GM12878 (cell line): ENCODE results near the gene CLCNKB. TPM values are rescaled to one million over a fixed set of nuclear protein-coding genes. Genes with fewer than 3 reads are reported as not detected.

Source experiments
- ATAC-seq: fragments of 200-7000 bp; cut with Tn5 transposase; 3 replicates; pipeline ENCODE4 v1.9.1; 2020; ENCODE audit warnings: mild to moderate bottlenecking, moderate library complexity
- BruUV-seq: library from RNA; stranded (reverse); fragments of 400-500 nt; replicated peaks from 2 replicates; lab custom pipeline; 2021; lab: Mats Ljungman, UMichigan
- CTCF ChIA-PET: fragments of 300-600 bp; sonication (Branson Sonifier 250); formaldehyde crosslinking; extraction: SDS; loops from one replicate; lab custom pipeline; 2021; ENCODE audit warnings: inconsistent platforms; lab: Yijun Ruan, JAX
- POLR2A ChIA-PET: fragments of 350-600 bp; formaldehyde crosslinking; extraction: SDS; loops from one replicate; lab custom pipeline; 2021; ENCODE audit warnings: inconsistent platforms; lab: Charles Lee
- RAD21 ChIA-PET: fragments of 300-600 bp; sonication (Branson Sonifier 250); formaldehyde crosslinking; loops from one replicate; lab custom pipeline; 2023; ENCODE audit warnings: antibody characterized with exemption; ENCODE audit not compliant: unreplicated experiment; lab: Charles Lee
- SMC1A ChIA-PET: fragments of 300-600 bp; sonication (Branson Sonifier 250); formaldehyde crosslinking; loops from one replicate; lab custom pipeline; 2023; ENCODE audit not compliant: unreplicated experiment, uncharacterized antibody; lab: Charles Lee
- DNase-seq: peaks from one replicate; pipeline ENCODE4 v3.0.0-alpha.2; 2011; ENCODE audit warnings: low read depth, low spot score
- FAIRE-seq: peaks from 3 replicates; lab custom pipeline; 2011; peaks lifted over from hg19 to GRCh38; lab: Jason Lieb, UNC
- H2AFZ ChIP-seq: 2 replicates; pipeline ENCODE4 v1.6.0; 2011; ENCODE audit warnings: low read depth, low read length, control low read depth; ENCODE audit not compliant: control insufficient read depth
- H3K27ac ChIP-seq: 2 replicates; pipeline ENCODE4 v1.5.1; 2011; ENCODE audit warnings: control low read depth; ENCODE audit not compliant: control insufficient read depth, insufficient read depth
- H3K27me3 ChIP-seq, 2 experiments: replicated peaks in 1 of 2; 2 replicates each; pipeline versions ENCODE4 v1.6.0 to v1.6.1; 2011; ENCODE audit warnings: low read length in 1 of 2; ENCODE audit not compliant: control insufficient read depth in 2 of 2, insufficient read depth in 2 of 2
- H3K36me3 ChIP-seq, 2 experiments: 2 replicates each; pipeline ENCODE4 v1.5.1; 2011; ENCODE audit warnings: low read length in 1 of 2; ENCODE audit not compliant: control insufficient read depth in 2 of 2, insufficient read depth in 2 of 2
- H3K4me1 ChIP-seq: 2 replicates; pipeline ENCODE4 v1.6.1; 2011; ENCODE audit warnings: mild to moderate bottlenecking, low read length, moderate library complexity, mixed read lengths; ENCODE audit not compliant: control insufficient read depth, insufficient read depth
- H3K4me2 ChIP-seq: 2 replicates; pipeline ENCODE4 v1.6.0; 2011; ENCODE audit warnings: control low read depth; ENCODE audit not compliant: control insufficient read depth, insufficient read depth
- H3K4me3 ChIP-seq: fragments of 200-600 bp; sonication (generic); 2 replicates; pipeline ENCODE4 v1.5.1; 2016
- H3K79me2 ChIP-seq: 2 replicates; pipeline ENCODE4 v1.6.0; 2011; ENCODE audit warnings: low read length; ENCODE audit not compliant: control insufficient read depth, insufficient read depth
- H3K9ac ChIP-seq: 2 replicates; pipeline ENCODE4 v1.8.0; 2011; ENCODE audit warnings: low read length, control low read depth, mixed read lengths; ENCODE audit not compliant: control insufficient read depth, insufficient read depth
- H3K9me3 ChIP-seq: replicated peaks from 3 replicates; pipeline ENCODE4 v1.5.1; 2011; ENCODE audit warnings: mild to moderate bottlenecking, low read length; ENCODE audit not compliant: control insufficient read depth, insufficient read depth
- H4K20me1 ChIP-seq: 2 replicates; pipeline ENCODE4 v1.6.0; 2011; ENCODE audit not compliant: control insufficient read depth, insufficient read depth
- BRCA1 ChIP-seq: IDR thresholded peaks from 2 replicates; pipeline ENCODE4 v1.6.1; 2011; ENCODE audit warnings: low read depth, low read length, improper control_type of control experiment
- HCFC1 ChIP-seq: fragments of 150-350 bp; IDR thresholded peaks from 2 replicates; pipeline ENCODE4 v1.6.1; 2014; ENCODE audit warnings: low read length
- KLF5 ChIP-seq: fragments of 450-650 bp; IDR thresholded peaks from 2 replicates; pipeline ENCODE4 v1.6.1; 2014; ENCODE audit warnings: mild to moderate bottlenecking; ENCODE audit not compliant: partially characterized antibody
- MEF2A ChIP-seq: IDR thresholded peaks from 2 replicates; pipeline ENCODE4 v1.6.1; 2011; ENCODE audit warnings: low read depth, mild to moderate bottlenecking, low read length, moderate library complexity; ENCODE audit not compliant: insufficient read depth
- MXI1 ChIP-seq: fragments of 150-350 bp; IDR thresholded peaks from 2 replicates; pipeline ENCODE4 v1.6.1; 2011; ENCODE audit warnings: low read depth, mild to moderate bottlenecking, inconsistent platforms, low read length, improper control_type of control experiment
- MYB ChIP-seq: fragments of 150-350 bp; IDR thresholded peaks from 2 replicates; pipeline ENCODE4 v1.6.1; 2014; ENCODE audit warnings: mild to moderate bottlenecking, low read depth, low read length, borderline replicate concordance
- NFIC ChIP-seq: IDR thresholded peaks from 2 replicates; pipeline ENCODE4 v1.6.1; 2012; ENCODE audit warnings: low read depth, mild to moderate bottlenecking, inconsistent platforms, low read length, moderate library complexity
- NR2C1 ChIP-seq: fragments of 450-650 bp; IDR thresholded peaks from 2 replicates; pipeline ENCODE4 v1.6.1; 2017; ENCODE audit warnings: antibody characterized with exemption, mild to moderate bottlenecking, moderate library complexity
- SUZ12 ChIP-seq: fragments of 200-600 bp; sonication (generic); IDR thresholded peaks from one replicate; pipeline ENCODE4 v1.6.1; 2018; ENCODE audit warnings: antibody characterized with exemption, mild to moderate bottlenecking; ENCODE audit not compliant: unreplicated experiment
- TAF1 ChIP-seq: IDR thresholded peaks from 2 replicates; pipeline ENCODE4 v1.6.1; 2011; ENCODE audit warnings: mild to moderate bottlenecking, low read depth, low read length, borderline replicate concordance
- WGBS: methylation state at CpG from one replicate; pipeline ENCODE4 v1.1.6; 2016; ENCODE audit warnings: low lambda C conversion rate; ENCODE audit not compliant: insufficient replicate concordance, insufficient coverage; ENCODE audit errors: missing lambda C conversion rate; 5-methylcytosine and 5-hydroxymethylcytosine counted together
- in situ Hi-C: fragments of 300-500 bp; cut with MboI; formaldehyde crosslinking; loops from 9 replicates; pipeline ENCODE4 v1.14.3; 2018; ENCODE audit warnings: mixed read lengths
- intact Hi-C: fragments of 100-400 bp; cut with micrococcal nuclease; formaldehyde crosslinking; loops from one replicate; pipeline ENCODE4 v1.14.2; 2022; ENCODE audit not compliant: unreplicated experiment
- polyA plus RNA-seq, 11 experiments: library from polyadenylated mRNA; depleted of rRNA in 4 of 11; unstranded in 6 of 11; stranded (reverse) in 5 of 11; fragments of >200 nt; fragmentation: Nextera tagmentation in 4 of 11; fragmentation: Illumina TruSeq in 1 of 11; extraction: Ambion mirVana in 4 of 11; extraction: Trizol in 1 of 11; gene quantifications; 1 replicate in 1 of 11; 2 replicates in 10 of 11; pipeline versions ENCODE4 v1.2.1 to v1.2.3, GENCODE V29; 2011 to 2016; ENCODE audit warnings: inconsistent platforms in 2 of 11, missing spikeins in 2 of 11, low read depth in 1 of 11
- total RNA-seq, 4 experiments: library from RNA; depleted of rRNA in 3 of 4; stranded (reverse); fragments of >200 nt in 3 of 4; fragmentation: Illumina TruSeq in 1 of 4; extraction: Trizol in 1 of 4; gene quantifications; 2 replicates each; pipeline versions ENCODE4 v1.2.1 to v1.2.3, GENCODE V29; 2013 to 2021
- TF ChIP-seq, protein P1 (sequence below): fragments of 450-650 bp; IDR thresholded peaks from 2 replicates; pipeline ENCODE4 v1.6.1; 2016; ENCODE audit warnings: mild to moderate bottlenecking, moderate library complexity, borderline replicate concordance
- TF ChIP-seq, protein P2 (sequence below): fragments of 450-650 bp; IDR thresholded peaks from 2 replicates; pipeline ENCODE4 v1.6.1; 2017; ENCODE audit warnings: low read depth, mild to moderate bottlenecking, moderate library complexity

Gene CLCNKB
- total and polyA plus RNA-seq, 10 of the 15 experiments (the other 5 are each of a cell fraction or from before 2014, with no cell fraction given): 0.05 TPM; not detected in 9

DNA sequence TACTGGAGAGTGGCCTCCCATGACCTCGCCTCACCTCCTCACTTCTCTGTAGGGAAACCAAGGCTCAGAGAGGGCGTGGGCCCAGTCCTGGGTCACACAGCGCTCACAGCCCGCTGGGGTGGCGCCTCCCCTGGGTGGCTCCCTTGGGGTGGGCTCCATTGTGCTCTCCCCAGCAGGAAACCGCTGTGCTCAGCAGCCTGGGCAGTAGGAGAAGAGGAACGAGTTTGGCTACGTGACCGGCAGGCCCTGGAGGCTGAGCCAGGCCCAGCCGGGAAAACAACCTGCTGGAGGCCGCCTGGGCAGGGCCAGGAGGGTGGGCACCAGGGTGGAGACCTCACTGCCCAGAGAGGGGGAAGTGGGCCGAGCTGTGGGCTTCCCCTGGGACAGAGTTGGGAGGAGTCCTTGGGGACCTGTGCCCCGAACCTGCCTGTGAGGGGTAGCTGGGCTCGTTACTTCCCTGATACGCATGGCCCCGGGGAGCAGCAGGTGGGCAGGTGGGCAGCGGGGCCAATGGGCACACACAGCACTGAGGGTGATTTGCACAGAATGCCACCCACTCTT lies 44.8 kb downstream of the CLCNKB start (continued):
- TF ChIP-seq, protein P1, sequence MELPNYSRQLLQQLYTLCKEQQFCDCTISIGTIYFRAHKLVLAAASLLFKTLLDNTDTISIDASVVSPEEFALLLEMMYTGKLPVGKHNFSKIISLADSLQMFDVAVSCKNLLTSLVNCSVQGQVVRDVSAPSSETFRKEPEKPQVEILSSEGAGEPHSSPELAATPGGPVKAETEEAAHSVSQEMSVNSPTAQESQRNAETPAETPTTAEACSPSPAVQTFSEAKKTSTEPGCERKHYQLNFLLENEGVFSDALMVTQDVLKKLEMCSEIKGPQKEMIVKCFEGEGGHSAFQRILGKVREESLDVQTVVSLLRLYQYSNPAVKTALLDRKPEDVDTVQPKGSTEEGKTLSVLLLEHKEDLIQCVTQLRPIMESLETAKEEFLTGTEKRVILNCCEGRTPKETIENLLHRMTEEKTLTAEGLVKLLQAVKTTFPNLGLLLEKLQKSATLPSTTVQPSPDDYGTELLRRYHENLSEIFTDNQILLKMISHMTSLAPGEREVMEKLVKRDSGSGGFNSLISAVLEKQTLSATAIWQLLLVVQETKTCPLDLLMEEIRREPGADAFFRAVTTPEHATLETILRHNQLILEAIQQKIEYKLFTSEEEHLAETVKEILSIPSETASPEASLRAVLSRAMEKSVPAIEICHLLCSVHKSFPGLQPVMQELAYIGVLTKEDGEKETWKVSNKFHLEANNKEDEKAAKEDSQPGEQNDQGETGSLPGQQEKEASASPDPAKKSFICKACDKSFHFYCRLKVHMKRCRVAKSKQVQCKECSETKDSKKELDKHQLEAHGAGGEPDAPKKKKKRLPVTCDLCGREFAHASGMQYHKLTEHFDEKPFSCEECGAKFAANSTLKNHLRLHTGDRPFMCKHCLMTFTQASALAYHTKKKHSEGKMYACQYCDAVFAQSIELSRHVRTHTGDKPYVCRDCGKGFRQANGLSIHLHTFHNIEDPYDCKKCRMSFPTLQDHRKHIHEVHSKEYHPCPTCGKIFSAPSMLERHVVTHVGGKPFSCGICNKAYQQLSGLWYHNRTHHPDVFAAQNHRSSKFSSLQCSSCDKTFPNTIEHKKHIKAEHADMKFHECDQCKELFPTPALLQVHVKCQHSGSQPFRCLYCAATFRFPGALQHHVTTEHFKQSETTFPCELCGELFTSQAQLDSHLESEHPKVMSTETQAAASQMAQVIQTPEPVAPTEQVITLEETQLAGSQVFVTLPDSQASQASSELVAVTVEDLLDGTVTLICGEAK: no peak
- TF ChIP-seq SUZ12: no peak
- TF ChIP-seq, all 136 proteins: peak for 0

DNA sequence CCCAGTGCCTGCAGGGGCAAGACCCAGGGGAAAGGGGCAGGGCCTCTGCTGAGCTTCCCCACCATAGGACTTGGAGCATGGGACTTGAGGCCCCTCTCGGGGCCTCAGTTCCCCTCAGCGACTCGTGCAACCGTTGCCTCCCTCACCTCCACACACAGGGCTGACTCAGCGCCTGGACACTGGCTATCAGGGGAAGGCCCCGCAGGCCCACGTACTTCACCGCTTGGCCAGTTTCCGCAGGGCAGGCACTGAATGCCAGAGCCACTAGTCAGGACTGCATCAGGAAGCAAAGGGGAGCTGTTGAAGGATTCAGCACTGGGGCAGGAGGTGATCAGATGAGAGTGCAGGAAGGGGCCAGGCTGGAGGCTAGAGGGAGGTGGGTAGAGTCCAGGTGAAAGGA lies 45.4 kb downstream of the CLCNKB start:
- TF ChIP-seq NFIC (no peak), MXI1 (no peak), BRCA1 (no peak), NR2C1 (no peak), TAF1 (no peak), MYB (no peak), HCFC1 (no peak), KLF5 (no peak), MEF2A (no peak)
- TF ChIP-seq, protein P2, sequence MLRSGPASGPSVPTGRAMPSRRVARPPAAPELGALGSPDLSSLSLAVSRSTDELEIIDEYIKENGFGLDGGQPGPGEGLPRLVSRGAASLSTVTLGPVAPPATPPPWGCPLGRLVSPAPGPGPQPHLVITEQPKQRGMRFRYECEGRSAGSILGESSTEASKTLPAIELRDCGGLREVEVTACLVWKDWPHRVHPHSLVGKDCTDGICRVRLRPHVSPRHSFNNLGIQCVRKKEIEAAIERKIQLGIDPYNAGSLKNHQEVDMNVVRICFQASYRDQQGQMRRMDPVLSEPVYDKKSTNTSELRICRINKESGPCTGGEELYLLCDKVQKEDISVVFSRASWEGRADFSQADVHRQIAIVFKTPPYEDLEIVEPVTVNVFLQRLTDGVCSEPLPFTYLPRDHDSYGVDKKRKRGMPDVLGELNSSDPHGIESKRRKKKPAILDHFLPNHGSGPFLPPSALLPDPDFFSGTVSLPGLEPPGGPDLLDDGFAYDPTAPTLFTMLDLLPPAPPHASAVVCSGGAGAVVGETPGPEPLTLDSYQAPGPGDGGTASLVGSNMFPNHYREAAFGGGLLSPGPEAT: no peak
- no peaks in the 10 kb centered on the region; a peak in 1 of 4 replicates for H3K27me3 ChIP-seq
- ChIA-PET RAD21 (interaction anchor here (1.6 kb wide), 1 partner anchor 10 kb away, joined by 5 read pairs; no protein-coding TSS in a partner anchor), CTCF (interaction anchor here (1.0 kb wide), 1 partner anchor 10 kb away, joined by 4 read pairs; no protein-coding TSS in a partner anchor), SMC1A (no interaction called here), POLR2A (no interaction called here)
- ATAC-seq (no peak), FAIRE-seq (no peak), DNase-seq (no peak)
- no TSS peak for BruUV-seq
- H3K4me2 ChIP-seq: no peak overlapping the region
- H4K20me1 ChIP-seq: no peaks in the 10 kb centered on the region
- H3K4me1 ChIP-seq: no peaks in the 10 kb centered on the region
- no peak overlapping the region for H3K9ac ChIP-seq
- H3K79me2 ChIP-seq: no peaks in the 10 kb centered on the region
- H3K36me3 ChIP-seq: no peaks in the 10 kb centered on the region
- no peak overlapping the region for H3K4me3 ChIP-seq
- no peak overlapping the region for H2AFZ ChIP-seq
- H3K27ac ChIP-seq: no peak overlapping the region
- in situ Hi-C loops: no loop called here
- 37% methylated on average over 9 of the region's 9 CpGs for WGBS
- intact Hi-C loops: no loop called here
- no peaks in the 10 kb centered on the region for H3K9me3 ChIP-seq
